HG02571 (cell line): ENCODE data around the gene SPRY4.
"Not testable (repeated sequence)": the region's sequence is repeated elsewhere in the genome, so short reads cannot be mapped to it uniquely, and the experiment has no call there.

Experiments
- ATAC-seq: cut with Tn5 transposase; IDR thresholded peaks from one replicate; pipeline ENCODE4 v1.9.1; 2021; ENCODE audit warnings: mild to moderate bottlenecking, moderate library complexity; ENCODE audit not compliant: unreplicated experiment

SPRY4 gene

DNA sequence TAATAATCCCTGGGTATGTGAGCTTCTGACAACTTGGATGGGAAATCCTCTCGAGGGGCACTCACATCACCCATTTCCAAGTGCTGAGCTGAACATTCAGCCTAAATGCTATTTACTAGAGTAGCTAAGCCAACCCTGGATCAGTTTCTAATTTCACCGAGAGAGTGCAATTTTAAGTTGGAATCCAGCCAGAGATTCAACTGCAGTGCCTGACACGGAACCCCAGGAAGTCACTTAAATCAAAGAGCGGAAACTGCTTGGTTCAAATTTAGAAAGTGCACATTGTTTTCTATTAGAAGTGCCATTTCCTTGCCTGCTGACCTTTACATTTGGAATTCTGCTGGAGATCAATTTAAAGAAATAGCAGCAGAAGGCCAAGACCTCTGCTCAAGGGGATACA is 8.8 kb downstream of the SPRY4 start:
- no peak for ATAC-seq

DNA sequence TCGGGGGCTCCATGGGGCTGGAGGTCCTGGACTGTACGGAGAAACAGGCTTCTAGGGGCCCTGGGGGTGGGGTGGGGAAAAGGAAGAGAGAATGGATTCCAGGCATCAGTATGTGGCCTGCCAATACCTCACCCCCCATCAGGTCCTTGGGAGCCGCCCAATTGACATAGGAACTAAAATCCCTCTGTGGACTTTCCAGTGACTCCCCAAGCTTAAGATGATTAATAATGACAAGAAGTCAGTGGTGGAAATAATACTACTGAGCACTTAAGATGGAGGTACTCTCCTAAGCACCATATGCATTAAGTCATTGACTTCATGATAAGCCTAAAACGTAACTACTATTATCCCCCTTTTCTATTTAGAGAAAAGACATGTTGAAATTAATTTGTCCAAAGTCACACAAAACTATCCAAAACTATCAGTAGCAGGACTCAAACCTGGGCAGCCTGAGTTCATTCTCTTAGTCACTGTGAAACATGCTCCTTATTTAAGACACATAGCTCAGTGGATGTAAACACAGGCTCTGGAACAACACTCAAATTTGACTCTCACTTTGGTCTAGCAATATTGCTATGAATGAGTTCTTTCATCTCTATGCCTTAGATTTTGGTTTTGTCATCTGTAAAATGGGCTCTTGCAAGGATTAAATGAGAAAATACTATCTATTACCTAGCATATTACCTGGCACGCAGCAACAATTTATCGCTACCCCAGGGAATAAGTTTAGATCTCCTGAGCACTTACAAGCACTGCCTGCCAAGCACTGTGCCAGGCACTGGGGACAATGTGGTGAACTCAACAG is 9.5 kb downstream of the SPRY4 start:
- no peak for ATAC-seq

DNA sequence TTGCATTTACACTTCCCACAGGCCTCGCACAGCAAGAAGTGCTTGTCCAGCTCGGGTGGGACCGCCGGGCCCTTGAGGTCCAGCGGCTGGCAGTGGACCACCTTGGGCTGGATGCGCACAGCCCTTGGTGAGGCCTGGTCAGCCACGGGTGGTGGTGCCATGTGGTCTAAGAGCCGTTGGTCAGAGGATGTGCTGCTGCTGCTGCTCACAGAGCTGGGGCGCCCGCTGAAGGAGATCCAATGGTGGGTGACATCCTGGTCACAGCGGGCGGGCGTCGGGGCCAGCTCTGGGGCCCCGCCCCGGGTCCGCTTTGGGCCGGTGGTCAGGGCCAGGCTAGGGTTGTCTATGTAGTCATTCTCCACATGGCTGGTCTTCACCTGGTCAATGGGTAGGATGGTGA is 10.2 kb downstream of the SPRY4 start:
- ATAC-seq: no peak

DNA sequence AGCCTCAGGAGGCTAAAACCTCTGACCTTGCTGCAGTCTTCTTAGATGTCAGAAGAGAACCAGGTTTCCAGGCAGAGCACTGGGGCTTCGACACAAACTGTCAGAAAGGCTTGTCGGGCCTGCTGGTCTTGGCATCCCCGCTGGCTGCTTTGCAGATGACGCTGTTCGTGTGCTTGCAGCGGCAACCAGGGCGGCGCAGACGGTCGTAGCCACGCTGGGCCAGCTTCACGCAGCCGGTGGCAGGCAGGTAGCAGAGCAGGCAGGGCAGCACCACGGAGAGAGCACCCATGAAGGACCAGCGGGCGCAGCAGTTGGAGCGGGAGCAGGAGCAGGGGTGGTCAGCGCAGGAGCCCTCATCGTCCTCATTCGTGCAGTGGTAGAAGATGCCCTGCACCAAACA is 10.7 kb downstream of the SPRY4 start:
- no peak for ATAC-seq

DNA sequence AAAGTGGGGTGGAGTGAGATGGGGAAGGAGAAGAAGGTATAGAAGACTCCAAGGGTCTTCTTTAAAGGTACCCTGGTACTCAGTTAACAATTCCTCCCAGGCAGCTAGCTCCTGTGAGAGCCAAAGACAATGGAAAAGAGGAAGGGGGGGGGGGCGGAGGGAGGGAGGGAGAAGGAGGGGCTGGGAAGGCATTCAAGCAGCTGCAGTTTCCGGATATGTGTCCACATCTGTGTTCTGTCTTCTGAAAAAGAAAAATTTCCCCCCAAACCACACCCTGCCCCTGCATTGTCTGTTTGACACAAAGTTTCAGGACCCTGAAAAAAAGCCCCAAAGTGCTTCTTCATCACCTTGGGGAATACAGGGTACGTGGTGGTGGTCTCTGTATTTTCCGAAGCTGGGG is 11.1 kb downstream of the SPRY4 start:
- no peak for ATAC-seq

DNA sequence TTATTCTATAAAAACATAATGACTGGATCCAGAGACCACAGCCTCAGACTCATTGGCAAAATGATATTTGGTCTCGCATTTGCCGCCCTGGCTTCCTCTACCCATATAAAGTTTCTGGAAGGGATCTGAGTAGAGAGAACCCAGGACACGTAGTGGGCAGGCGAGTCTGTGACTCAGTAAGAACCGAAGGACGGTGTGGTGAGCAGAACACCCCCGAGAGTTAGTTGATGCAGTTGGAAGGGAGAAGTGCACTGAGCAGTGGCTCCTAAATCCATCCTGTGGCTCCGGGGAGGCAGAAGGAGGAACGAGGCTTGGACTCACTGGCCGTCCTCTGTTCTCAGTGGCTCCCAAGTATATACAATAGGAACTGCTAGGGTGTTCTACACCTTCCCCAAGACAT is 11.5 kb downstream of the SPRY4 start:
- no peak for ATAC-seq

DNA sequence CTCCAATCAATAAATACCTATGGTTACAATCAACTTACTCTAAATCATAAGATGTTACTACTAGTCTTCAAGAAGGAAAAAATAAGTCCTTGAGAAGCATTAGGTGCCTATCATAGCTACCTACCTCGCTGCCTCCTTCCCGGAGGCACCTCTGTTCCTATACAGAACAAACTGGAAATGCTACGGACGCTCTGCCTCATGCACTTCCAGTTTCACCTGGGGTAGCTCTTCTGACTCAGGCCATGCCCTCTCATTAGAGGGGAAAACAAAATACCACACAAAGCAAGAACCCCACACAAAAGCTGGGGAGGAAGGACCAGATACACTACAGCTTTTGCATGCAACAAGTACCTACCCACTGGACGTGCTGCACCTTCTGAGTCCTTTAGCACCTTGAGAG is 12.4 kb downstream of the SPRY4 start:
- no peak for ATAC-seq

DNA sequence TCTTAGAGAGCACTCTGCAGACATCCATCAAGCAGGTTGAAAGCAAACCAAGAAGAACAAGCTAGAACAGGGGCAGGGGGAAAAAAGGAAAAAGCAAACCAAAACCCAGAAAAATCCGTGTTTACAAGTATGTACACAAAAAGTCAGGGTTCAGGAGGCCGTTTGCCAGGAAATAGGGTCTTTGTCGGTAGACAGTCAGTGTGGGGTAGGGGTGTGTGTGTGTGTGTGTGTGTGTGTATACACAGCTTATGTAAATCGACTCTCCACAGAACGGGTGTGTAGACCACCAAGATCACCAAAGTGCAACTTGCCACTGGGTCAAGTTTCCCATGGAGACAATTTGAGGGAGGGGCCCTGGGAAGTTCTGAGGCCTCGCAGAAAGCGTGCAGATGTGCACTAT is 13.1 kb downstream of the SPRY4 start:
- no peak for ATAC-seq

DNA sequence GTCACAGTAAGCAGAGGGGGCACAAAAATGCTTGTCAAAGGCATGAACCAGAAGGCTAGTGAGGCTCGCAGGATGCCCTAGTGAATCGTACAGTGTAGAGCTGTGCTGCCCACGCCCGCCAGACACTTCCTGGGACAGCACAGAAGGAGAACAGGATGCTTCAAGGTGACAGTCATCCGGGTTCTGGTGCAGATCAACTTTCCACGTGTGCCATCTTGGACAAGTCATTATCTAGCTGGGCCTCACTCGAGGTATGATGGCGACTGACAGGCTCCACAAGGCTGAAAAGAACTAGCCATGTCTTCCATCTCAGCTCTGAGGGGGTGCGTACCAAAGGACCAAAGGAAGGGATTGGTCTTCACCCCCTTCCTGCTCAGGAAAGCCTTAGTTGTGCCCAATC is 14.0 kb downstream of the SPRY4 start:
- no peak for ATAC-seq

DNA sequence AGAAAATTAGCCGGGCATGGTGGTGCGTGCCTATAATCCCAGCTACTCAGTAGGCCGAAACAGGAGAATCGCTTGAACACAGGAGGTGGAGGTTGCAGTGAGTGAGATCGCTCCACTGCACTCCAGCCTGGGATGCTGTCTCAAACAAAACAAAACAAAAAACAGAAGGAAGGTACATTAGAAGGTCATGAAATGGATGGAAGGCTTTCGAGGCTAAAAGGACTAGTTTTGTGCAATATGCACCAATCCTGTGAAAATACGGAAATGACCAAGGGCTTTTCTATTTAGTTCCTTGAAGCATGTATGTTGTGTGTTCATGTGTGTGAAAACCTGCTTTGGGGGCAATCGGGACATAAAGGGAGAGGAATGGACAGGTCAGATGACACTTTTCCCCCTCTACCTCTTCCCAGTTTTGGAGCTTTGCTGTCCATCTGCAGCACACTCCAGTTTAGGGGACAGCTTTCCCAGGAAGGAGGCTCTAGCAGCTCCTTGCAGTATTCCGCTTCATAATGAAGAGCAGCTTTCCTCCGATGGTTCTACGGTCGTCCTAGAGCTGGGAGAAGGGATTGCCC is 15.0 kb downstream of the SPRY4 start:
- ATAC-seq: no peak

DNA sequence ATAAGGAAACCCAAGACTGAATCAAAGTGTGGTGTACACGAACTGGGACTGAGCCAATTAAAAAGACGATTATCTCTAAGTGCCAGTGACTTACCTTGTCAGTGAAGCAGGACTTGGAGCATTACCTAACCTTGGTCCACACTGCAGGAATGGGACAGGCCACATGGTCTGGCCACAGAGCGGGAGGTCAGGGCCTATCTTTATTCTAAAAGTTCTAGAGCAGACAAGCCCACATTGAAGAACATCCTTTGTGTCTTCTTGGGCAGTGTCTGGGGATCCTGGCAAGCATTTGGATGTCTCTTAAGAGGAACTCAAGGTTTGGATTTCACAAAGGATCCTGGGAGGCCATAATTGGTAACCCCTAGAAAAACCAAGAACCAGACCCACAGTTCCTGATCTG is 16.5 kb downstream of the SPRY4 start:
- ATAC-seq: no peak

DNA sequence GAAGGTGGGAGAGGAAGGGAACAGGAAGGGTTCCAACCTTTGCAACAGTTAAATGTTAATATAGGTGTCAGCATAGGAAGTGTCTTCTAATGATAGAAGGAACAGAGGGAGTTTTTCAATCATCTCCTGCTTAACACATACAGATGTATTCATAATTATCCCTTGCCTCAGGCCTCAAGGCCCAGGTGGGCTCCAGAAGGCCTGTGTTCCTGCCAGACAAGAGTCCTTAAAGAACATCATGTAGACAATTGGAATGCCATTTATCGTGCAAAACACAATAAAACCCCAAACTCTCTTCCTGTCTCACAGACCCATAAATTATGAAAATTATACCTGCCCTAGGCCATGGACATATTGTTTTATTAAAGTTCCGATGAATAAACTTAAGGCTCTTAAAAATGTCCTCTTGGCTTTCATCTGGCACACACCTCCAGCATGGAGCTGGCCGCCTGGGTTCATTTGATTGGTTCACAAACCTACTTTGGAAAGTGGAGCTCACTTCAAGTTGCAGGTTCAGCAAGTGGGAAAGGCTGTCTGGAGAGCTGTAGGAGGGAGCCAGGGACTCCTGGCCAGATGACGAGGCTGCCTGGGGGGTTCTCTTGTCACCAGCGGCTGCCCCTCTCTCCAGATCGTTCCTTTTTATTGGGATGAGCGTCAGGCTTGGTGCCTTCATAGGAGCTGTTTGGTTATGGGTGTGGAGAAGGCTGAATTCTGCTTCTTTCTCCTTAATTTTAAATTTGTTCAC is 17.5 kb downstream of the SPRY4 start:
- no peak for ATAC-seq

DNA sequence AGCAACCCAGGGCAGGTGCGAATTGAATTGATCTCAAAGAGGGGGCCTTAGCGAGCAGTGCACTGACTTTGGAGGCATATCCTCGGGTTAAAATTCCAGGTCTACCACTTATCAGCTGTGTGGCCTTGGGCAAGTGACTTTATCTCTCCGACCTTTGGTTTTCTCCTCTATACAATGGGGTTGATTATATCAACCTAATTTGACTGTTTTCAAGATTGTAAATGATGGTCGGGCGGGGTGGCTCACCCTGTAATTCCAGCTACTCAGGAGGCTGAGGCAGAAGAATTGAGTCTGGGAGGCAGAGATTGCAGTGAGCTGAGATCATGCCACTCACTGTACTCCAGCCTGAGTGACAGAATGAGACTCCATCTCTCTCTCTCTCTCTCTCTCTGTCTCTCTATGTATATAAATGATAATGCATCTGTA is 18.7 kb downstream of the SPRY4 start:
- ATAC-seq: no peak

DNA sequence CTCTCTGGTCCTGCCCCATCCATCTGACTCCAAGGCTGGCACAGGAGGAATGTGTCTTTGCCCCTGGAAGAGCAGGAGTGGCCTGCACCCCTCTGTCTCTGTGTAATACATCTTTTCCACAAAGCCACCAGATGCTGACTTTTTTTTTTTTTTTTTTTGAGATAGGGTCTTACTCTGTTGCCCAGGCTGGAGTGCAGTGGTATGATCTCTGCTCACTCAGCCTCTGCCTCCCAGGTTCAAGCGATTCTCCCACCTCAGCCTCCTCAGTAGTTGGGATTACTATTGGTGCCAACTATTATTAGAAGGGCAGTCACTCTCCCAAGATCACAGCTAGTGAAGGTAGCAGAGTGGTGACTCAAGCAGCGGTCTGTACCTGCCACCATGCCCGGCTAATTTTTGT is 19.6 kb downstream of the SPRY4 start:
- ATAC-seq: no peak

DNA sequence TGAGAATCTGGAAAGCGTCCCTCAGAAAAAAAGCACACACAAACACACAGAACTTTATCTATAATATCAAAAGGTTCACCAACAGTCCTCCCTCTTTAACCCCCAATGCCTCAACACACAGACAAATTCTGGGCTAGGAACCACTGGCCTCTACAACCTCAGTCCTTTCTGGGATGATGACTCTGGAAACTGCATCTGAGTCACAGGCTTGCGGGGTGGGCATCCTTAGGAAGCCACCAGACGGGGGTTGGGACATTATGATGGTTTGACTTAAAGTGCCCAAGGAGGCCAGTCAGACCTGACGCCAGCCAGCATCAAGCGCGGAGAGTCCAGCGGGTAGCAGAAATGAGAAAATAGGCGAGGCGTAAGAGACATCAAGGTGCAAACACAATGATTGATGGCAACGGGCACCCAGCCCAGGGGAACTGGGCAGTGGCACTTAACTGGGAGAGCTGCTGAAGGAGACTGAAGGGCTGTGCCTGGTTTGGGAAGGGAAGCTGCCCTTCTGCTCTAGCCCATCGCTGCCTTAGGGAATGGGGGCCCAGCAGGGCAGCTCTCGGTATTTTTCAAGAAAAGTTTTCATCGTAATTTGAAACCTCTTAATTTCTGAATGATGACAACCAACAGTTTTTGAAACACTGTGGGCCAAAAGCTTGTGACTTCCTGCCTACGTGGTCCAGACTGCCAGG is 20.7 kb downstream of the SPRY4 start:
- ATAC-seq: no peak

DNA sequence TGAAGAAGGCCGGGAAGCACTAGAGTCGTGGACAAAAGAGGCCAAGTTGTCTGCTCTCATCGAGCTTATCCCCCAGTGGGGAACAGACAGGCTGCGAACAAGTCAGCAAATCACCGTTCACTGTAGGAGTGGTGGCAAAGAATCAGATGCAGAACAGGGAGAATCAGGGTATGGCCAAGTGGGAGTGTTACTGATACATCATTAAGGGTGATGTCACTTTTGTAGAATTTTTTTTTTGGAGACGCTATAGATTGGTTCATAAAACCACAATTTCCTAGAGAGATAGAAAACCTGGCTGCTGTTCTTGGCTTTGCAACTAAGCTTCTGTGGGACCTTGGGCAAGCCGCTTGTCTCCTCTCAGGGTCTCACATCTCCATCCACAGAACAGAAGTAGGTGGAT is 21.3 kb downstream of the SPRY4 start:
- no peak for ATAC-seq

DNA sequence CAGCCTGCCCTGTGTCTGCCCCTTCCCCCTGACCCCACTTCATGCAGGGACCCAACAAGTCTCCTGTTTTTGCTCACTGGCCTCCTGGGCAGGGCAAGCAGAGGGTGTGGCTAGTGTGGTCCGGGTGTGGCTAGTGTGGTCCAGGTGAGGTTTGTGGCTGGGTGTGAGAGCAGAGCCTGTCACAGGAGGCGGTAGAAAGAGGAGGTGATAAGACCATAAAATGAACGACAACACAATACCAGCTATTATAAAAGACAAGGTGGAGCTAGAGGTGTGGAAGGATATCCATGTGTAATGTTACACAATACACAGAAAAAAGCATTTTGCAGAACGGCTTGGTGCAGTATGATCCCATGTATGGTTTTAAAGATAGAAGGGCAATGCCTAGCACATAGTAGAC is 23.3 kb downstream of the SPRY4 start:
- no peak for ATAC-seq

DNA sequence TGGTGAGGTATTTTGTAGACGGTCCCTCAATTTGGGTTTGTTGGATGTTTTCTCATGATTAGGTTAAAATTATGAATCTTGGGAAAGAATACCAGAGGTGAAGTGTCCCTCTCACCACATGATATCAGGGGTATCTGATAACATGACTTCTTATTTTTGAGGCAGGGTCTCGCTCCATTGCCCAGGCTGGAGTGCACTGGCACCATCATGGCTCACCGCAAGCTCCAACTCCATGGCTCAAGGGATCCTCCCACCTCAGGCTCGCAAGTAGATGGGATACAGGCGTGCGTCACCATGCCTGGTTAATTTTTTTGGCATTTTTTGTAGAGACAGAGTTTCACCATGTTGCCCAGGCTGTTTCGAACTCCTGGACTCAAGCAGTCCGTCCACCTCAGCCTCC is 24.1 kb downstream of the SPRY4 start:
- ATAC-seq: no peak

DNA sequence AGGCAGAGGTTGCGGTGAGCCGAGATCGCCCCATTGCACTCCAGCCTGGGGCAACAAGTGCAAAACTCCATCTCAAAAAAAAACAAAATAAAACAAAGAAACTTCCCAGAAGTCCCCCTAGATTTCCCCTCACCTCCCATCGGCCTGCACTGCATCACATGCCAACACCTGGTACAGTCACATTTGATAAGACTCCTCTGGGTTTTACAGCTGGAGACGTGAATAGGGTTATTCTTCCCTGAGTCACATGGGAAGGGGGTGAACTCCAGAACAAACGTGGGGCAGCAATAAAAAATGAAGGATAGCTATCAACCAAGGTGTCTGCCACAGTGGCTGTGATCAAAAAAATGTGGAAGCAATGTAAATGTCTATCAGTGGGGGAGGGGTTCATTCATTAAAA is 26.0 kb downstream of the SPRY4 start:
- ATAC-seq: no peak

DNA sequence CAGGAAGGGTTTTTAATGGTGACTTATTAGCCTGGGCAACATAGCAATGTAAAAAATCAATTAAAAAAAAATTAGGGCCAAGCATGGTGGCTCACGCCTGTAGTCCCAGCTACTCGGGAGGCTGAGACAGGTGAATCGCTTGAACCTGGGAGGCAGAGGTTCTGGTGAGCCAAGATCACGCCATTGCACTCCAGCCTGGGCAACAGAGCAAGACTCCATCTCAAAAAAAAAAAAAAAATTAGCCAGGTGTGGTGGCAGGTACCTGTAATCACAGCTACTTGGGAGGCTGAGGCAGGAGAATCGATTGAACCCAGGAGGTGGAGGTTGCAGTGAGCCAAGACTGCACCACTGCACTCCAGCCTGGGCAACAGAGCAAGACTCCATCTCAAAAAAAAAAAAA is 27.0 kb downstream of the SPRY4 start:
- not testable (repeated sequence) for ATAC-seq

DNA sequence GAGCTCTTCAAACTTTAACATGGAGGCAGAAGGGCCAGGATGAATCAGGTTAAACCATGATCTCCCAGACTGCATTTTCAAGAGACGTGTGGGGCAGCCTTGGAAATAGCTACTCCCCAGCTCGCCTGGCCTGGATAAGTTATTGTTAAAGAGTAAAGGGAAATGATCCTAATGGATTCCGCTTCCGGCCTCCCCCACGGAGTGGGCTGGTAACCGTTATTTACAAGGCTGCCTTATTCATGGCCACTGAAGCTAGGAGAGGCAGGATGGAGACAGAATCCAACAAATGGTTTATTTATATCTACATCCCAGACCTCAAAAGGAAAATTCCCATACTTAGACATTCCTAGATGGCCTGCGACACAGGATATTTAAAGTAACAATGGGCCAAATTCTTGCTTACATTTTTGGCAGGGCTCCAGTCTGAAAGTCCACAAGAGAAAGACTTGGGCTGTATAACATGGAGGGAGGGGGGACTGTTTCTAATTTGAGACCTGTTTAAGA is 27.9 kb downstream of the SPRY4 start:
- no peak for ATAC-seq
